Nephron progenitor cell (in vitro differentiated cells): ENCODE data around the gene GFPT1.

Experiments
- DNase-seq: peaks from one replicate; pipeline ENCODE4 v3.0.0; 2021
- H3K27ac Mint-ChIP-seq: 2 replicates; pipeline ENCODE4 v1.8.0; 2021; ENCODE audit warnings: mild to moderate bottlenecking, moderate library complexity, mixed read lengths
- H3K27me3 Mint-ChIP-seq: 2 replicates; pipeline ENCODE4 v1.8.0; 2021; ENCODE audit warnings: mild to moderate bottlenecking, low read depth, mixed read lengths; ENCODE audit not compliant: poor library complexity
- H3K36me3 Mint-ChIP-seq: 2 replicates; pipeline ENCODE4 v1.8.0; 2021; ENCODE audit warnings: low read depth, mixed read lengths
- H3K4me1 Mint-ChIP-seq: 2 replicates; pipeline ENCODE4 v1.8.0; 2021; ENCODE audit warnings: mixed read lengths
- H3K4me3 Mint-ChIP-seq: 2 replicates; pipeline ENCODE4 v1.8.0; 2021; ENCODE audit warnings: mild to moderate bottlenecking, moderate library complexity, mixed read lengths
- H3K9me3 Mint-ChIP-seq: 2 replicates; pipeline ENCODE4 v1.8.0; 2021; ENCODE audit warnings: mild to moderate bottlenecking, moderate library complexity, mixed read lengths
- CTCF ChIP-seq: fragments of 200-600 bp; sonication (generic); IDR thresholded peaks from 2 replicates; pipeline ENCODE4 v1.5.0; 2021; ENCODE audit warnings: antibody characterized with exemption

The GFPT1 gene

GRCh38 chr2:69400121-69400520 lies 13.1 kb upstream of the GFPT1 start:
- Mint-ChIP-seq H3K27ac (no peak overlapping the region), H3K4me3 (no peak overlapping the region), H3K27me3 (no peaks in the 10 kb centered on the region), H3K36me3 (peaks cover 88% of the 10 kb centered on the region), H3K9me3 (peaks cover 21% of the 10 kb centered on the region), H3K4me1 (no peaks in the 10 kb centered on the region)
- no peak for TF ChIP-seq CTCF
- no peak for DNase-seq

GRCh38 chr2:69397234-69397633 lies 10.2 kb upstream of the GFPT1 start:
- no peaks in the 10 kb centered on the region for H3K4me1 Mint-ChIP-seq
- H3K9me3 Mint-ChIP-seq = no peaks in the 10 kb centered on the region
- H3K36me3 Mint-ChIP-seq = peaks cover 81% of the 10 kb centered on the region
- H3K4me3 Mint-ChIP-seq = no peak overlapping the region
- H3K27ac Mint-ChIP-seq = no peak overlapping the region
- no peak for DNase-seq
- no peak for TF ChIP-seq CTCF
- H3K27me3 Mint-ChIP-seq = no peaks in the 10 kb centered on the region

- Mint-ChIP-seq H3K9me3 (no peaks in the 10 kb centered on the region), H3K27ac (no peak overlapping the region), H3K36me3 (peaks cover 68% of the 10 kb centered on the region), H3K27me3 (no peaks in the 10 kb centered on the region), H3K4me3 (no peak overlapping the region), H3K4me1 (no peaks in the 10 kb centered on the region)
- no peak for DNase-seq
- no peak for TF ChIP-seq CTCF
Observed at GRCh38 chr2:69395866-69396265, 8.8 kb upstream of the GFPT1 start.

- Mint-ChIP-seq H3K27me3 (no peaks in the 10 kb centered on the region), H3K9me3 (no peaks in the 10 kb centered on the region), H3K36me3 (peaks cover 49% of the 10 kb centered on the region), H3K4me3 (no peak overlapping the region), H3K27ac (no peak overlapping the region), H3K4me1 (peaks cover 7% of the 10 kb centered on the region)
- no peak for TF ChIP-seq CTCF
- DNase-seq = no peak
Observed at GRCh38 chr2:69393963-69394362, 6.9 kb upstream of the GFPT1 start.

GRCh38 chr2:69390471-69390870 lies 3.4 kb upstream of the GFPT1 start:
- Mint-ChIP-seq H3K27me3 (no peaks in the 10 kb centered on the region), H3K4me3 (no peak overlapping the region), H3K9me3 (no peaks in the 10 kb centered on the region), H3K36me3 (peaks cover 21% of the 10 kb centered on the region), H3K27ac (no peak overlapping the region), H3K4me1 (peaks cover 32% of the 10 kb centered on the region)
- no peak for TF ChIP-seq CTCF
- no peak for DNase-seq

GRCh38 chr2:69390001-69390400 lies 3.0 kb upstream of the GFPT1 start:
- H3K36me3 Mint-ChIP-seq = peaks cover 19% of the 10 kb centered on the region
- H3K4me3 Mint-ChIP-seq = no peak overlapping the region
- DNase-seq = no peak
- no peak overlapping the region for H3K27ac Mint-ChIP-seq
- peaks cover 32% of the 10 kb centered on the region for H3K4me1 Mint-ChIP-seq
- no peaks in the 10 kb centered on the region for H3K9me3 Mint-ChIP-seq
- no peak for TF ChIP-seq CTCF
- H3K27me3 Mint-ChIP-seq = no peaks in the 10 kb centered on the region
